Uterus (tissue), 4 donors: ENCODE measurements around the gene RAB26. TPM values are rescaled to one million over a fixed set of nuclear protein-coding genes. Genes with fewer than 3 reads are reported as not detected.
A peak's percentile ranks its signal among the peaks of the same experiment; 100 is the strongest.

Source experiments
- DNase-seq, 2 donors: peaks; one replicate each; pipeline ENCODE4 v3.0.0-alpha.2; 2019 to 2020
- H3K27ac ChIP-seq, 2 donors: fragments of 200-600 bp; sonication (generic); 1 replicate in 1 of 2; 2 replicates in 1 of 2; pipeline ENCODE4 v1.5.1; 2016 to 2018
- H3K27me3 ChIP-seq, 2 donors: fragments of 200-600 bp; sonication (generic); one replicate each; pipeline ENCODE4 v1.5.1; 2018 to 2019; ENCODE audit warnings: control low read depth in 1 of 2
- H3K36me3 ChIP-seq, 2 donors: fragments of 200-600 bp; sonication (generic); one replicate each; pipeline ENCODE4 v1.5.1; 2019; ENCODE audit warnings: control low read depth in 1 of 2
- H3K4me1 ChIP-seq, 2 donors: fragments of 200-600 bp; sonication (generic); one replicate each; pipeline ENCODE4 v1.5.1; 2018 to 2019; ENCODE audit warnings: control low read depth in 1 of 2
- H3K4me3 ChIP-seq, 2 donors: fragments of 200-600 bp; sonication (generic); 1 replicate in 1 of 2; 2 replicates in 1 of 2; pipeline ENCODE4 v1.5.1; 2018 to 2019; ENCODE audit warnings: mild to moderate bottlenecking in 1 of 2
- H3K9me3 ChIP-seq, 2 donors: fragments of 200-600 bp; sonication (generic); one replicate each; pipeline ENCODE4 v1.5.1; 2019; ENCODE audit warnings: control low read depth in 1 of 2
- CTCF ChIP-seq, 4 experiments: fragments of 200-600 bp in 2 of 4; fragments of 450-650 bp in 2 of 4; sonication (generic) in 2 of 4; IDR thresholded peaks; one replicate each; pipeline ENCODE4 v1.5.1; 2016 to 2019; ENCODE audit warnings: antibody characterized with exemption in 4 of 4, mild to moderate bottlenecking in 2 of 4, moderate library complexity in 1 of 4
- POLR2A ChIP-seq, 2 donors: fragments of 450-650 bp; IDR thresholded peaks; one replicate each; pipeline ENCODE4 v1.6.1; 2016; ENCODE audit warnings: antibody characterized with exemption in 2 of 2, mild to moderate bottlenecking in 1 of 2, moderate library complexity in 1 of 2
- intact Hi-C: fragments of 100-400 bp; cut with DNase I; formaldehyde crosslinking; loops from one replicate; pipeline ENCODE4 v1.15.1; 2023; ENCODE audit warnings: low total_unique reads
- total RNA-seq, 4 donors: library from RNA; depleted of rRNA in 3 of 4; stranded (reverse); fragments of >200 nt in 3 of 4; gene quantifications; one replicate each; pipeline versions ENCODE4 v1.1.0 to v1.2.4, GENCODE V29; 2014 to 2023
- donor health status: DM: yes; HTN: yes; CAD: no.

Gene RAB26
- total RNA-seq, 4 donors from 2014 or later = 0.21 TPM; not detected in 3

- peak overlapping the region; percentile 65 to 74 for H3K27ac ChIP-seq
- intact Hi-C loops = loop anchor here (10.0 kb wide), 2 partner anchors 55 kb away; partner anchors contain the start of genes BRICD5 and PGP
- H3K9me3 ChIP-seq = no peaks in the 10 kb centered on the region
- no peaks in the 10 kb centered on the region for H3K27me3 ChIP-seq
- peaks cover 5 to 26% of the 10 kb centered on the region in 2 donors for H3K4me1 ChIP-seq
- no peaks in the 10 kb centered on the region for H3K36me3 ChIP-seq
- peak overlapping the region; percentile 24 to 31 for H3K4me3 ChIP-seq
- TF ChIP-seq CTCF (IDR thresholded peaks at IDR 0.05) (no peak), POLR2A (IDR thresholded peaks at IDR 0.05) (peak in 1 of 2 donors; percentile 19)
- peak; percentile 70 to 71 for DNase-seq
These were observed 10.9 kb downstream of the RAB26 start for GRCh38 chr16:2159175-2159838.

GRCh38 chr16:2160915-2161551 lies 12.6 kb downstream of the RAB26 start:
- Histone ChIP-seq H3K4me3 (no peak overlapping the region), H3K36me3 (no peaks in the 10 kb centered on the region), H3K9me3 (no peaks in the 10 kb centered on the region), H3K27me3 (no peaks in the 10 kb centered on the region), H3K27ac (peak overlapping the region; percentile 65 to 74), H3K4me1 (peaks cover 5 to 25% of the 10 kb centered on the region in 2 donors)
- peak; percentile 71 to 82 for DNase-seq
- intact Hi-C loops = no loop called here
- TF ChIP-seq POLR2A (IDR thresholded peaks at IDR 0.05) = no peak
- no peak for TF ChIP-seq CTCF (IDR thresholded peaks at IDR 0.05)

GRCh38 chr16:2161911-2162310 lies 13.5 kb downstream of the RAB26 start:
- Histone ChIP-seq H3K9me3 (no peaks in the 10 kb centered on the region), H3K4me1 (peaks cover 5 to 25% of the 10 kb centered on the region in 2 donors), H3K27me3 (no peaks in the 10 kb centered on the region), H3K27ac (peak overlapping the region; percentile 65 to 74), H3K4me3 (no peak overlapping the region), H3K36me3 (no peaks in the 10 kb centered on the region)
- DNase-seq = no peak
- intact Hi-C loops = no loop called here
- TF ChIP-seq POLR2A (IDR thresholded peaks at IDR 0.05) (no peak), CTCF (IDR thresholded peaks at IDR 0.05) (no peak)

GRCh38 chr16:2162676-2163118 lies 14.3 kb downstream of the RAB26 start:
- TF ChIP-seq CTCF (IDR thresholded peaks at IDR 0.05) = no peak
- no peak for TF ChIP-seq POLR2A (IDR thresholded peaks at IDR 0.05)
- no peak for DNase-seq
- Histone ChIP-seq H3K27me3 (no peaks in the 10 kb centered on the region), H3K4me3 (no peak overlapping the region), H3K36me3 (no peaks in the 10 kb centered on the region), H3K9me3 (no peaks in the 10 kb centered on the region), H3K4me1 (peaks cover 5 to 25% of the 10 kb centered on the region in 2 donors), H3K27ac (no peak overlapping the region)
- intact Hi-C loops = no loop called here

GRCh38 chr16:2163211-2163881 lies 14.9 kb downstream of the RAB26 start:
- DNase-seq = no peak
- intact Hi-C loops = no loop called here
- H3K36me3 ChIP-seq = no peaks in the 10 kb centered on the region
- no peaks in the 10 kb centered on the region for H3K9me3 ChIP-seq
- TF ChIP-seq CTCF (IDR thresholded peaks at IDR 0.05) = no peak
- H3K27me3 ChIP-seq = no peaks in the 10 kb centered on the region
- H3K4me1 ChIP-seq = peaks cover 5 to 18% of the 10 kb centered on the region in 2 donors
- no peak overlapping the region for H3K4me3 ChIP-seq
- H3K27ac ChIP-seq = no peak overlapping the region
